GM21528 (cell line): Measurements from ENCODE around the gene EXPH5.
A peak's percentile ranks its signal among the peaks of the same experiment; 100 is the strongest.

ENCODE experiments used
- ATAC-seq: cut with Tn5 transposase; IDR thresholded peaks from one replicate; pipeline ENCODE4 v1.9.1; 2021; ENCODE audit warnings: mild to moderate bottlenecking, moderate library complexity; ENCODE audit not compliant: unreplicated experiment, low FRiP score

The EXPH5 gene

DNA sequence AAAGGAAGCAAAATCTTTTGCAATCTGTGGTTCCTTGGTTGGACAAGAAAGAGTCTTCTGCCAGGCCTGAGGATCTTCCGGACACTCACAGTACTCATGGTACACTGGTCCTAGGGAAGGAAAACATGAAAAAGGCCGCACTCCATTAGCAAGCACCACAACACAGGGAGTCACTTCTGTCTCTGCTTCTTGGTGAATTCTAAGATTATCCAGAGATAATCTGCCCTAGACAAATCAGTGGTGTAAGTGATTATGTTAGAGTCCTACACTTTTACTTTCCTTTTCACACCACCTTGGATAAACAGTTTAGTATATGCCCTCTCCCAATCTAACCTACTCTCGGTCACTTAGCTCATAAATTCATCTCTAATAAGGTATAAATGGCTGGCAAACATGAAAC lies 107.2 kb downstream of the EXPH5 start:
- ATAC-seq = no peak

DNA sequence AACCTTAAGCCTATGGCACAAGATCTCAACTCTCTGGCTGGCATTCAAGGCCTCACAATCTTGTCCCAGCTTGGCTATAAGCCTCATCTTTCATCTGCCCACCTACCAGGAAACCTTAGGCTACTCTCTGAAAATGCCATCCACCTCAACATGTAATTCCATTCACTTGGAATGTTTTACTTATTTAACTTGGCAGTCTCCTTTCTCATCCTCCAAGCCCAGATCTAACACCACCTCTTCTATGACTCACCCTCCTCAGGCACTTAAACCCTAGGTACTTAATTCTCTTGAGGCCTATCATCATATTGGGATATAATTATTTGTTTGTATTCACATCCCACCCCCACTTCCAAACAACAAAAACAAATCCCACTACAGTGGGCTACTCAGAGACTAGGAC lies 110.4 kb downstream of the EXPH5 start:
- no peak for ATAC-seq

DNA sequence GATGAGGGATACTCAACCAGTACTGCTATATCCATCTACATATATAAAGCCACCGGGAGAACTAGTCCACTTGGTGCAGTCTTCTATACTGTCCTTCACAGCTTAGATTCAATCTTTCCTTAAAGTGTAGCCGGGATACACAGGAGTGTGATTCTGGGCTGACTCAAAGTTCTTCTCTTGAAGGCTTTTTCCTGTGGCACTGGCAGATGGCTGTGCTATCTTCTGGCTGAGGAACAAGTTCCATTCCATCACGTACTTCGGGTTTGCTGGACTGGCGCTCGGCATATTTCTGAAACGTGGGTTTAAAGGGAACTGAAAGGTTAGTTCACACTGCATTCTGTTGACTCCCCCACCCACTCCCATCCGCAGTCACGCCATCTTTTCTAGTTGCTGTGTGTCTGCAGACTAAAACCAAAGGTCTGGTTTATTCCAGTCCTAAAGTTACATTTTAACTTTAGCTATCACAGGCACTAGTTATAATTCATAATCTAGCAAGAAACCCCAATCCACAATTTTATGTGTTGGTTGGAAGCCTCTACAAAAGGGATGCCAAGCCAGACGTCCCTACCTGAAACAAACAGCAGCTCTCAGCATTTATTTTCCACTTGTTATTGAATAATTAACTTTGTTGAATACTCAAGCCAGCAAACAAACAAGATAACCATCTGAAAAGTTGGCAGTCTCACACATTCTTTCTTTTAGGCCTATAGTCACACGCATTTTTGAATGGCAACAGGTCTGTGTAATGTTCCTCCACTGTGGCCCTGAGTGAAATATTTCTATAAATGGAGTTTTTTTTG lies 118.7 kb downstream of the EXPH5 start:
- ATAC-seq = no peak

DNA sequence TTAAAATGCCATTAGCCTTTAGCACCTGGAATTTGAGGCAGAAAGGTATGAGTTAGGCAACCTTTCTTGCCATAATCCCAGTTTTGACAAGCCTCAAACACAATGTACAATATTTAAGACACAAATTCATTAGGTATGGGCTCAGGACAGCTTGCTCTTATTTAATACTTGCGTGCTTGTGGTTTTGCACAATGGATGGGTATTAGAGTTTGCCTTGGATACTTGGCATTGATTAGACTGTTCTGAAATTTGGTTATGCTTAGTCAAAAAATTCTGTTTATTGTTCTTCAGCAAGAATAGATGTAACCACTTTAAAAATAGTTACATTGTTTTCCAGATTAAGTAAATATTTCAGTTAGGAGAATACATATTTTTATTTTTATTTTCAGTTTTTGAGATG lies 120.9 kb downstream of the EXPH5 start:
- ATAC-seq = no peak

DNA sequence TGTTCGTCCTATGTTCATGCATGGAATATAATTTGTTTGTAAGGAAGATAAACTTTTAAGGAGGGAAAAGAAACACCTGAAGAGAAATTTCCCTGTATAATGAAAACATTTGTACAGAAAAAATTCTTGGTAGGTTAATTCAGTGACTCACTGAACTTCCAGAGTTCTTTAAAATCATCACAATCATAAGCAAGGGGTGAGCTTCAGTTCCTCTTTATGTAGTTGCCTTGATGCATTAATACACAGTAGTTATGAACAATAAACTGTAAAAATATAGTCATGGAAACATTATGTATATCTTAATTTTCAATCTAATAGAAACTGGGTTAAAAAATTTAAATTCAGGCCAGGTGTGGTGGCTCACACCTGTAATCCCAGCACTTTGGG lies 125.1 kb downstream of the EXPH5 start:
- no peak for ATAC-seq

DNA sequence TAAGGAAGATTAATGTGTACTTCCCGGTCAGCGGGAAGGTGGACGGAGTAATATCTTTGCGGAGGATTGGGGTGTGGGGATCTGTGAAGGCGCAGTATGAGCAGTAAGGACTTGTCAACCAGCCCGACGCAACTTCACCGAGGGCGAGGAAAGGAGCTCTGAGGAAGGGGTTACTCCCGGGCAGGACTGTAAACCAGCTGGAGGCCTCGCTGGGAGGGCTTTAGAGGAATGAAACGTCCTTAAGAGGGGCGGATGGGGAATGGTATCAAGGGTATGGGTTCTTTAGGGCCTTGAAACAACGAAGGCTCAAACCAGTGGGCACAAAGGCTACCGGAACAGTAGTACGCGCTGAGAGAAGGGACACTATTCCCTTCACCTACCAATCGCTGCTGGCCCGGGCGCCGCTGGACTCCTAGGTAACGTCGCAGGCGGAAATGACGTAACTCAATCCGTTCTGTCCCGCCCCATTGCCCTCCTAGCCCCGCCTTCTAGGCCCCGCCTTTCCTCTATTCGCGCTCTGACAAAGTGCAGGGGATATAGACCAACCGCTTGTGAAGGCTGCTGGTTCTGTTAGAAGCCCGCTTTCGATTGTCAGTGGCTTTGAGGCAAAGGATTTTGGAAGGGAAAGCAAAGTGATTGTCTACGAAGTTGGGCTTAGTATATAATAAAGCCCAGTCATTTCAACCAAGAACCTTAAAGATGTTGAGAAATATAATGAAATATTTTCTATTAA lies 126.3 kb downstream of the EXPH5 start, which contains the start of gene C11orf65:
C11orf65 (minus strand) TSS at position 439 of the 733 bp plus-strand sequence. CDS start 5,970 bp downstream, outside the sequence.
- ATAC-seq = peak; percentile 99

DNA sequence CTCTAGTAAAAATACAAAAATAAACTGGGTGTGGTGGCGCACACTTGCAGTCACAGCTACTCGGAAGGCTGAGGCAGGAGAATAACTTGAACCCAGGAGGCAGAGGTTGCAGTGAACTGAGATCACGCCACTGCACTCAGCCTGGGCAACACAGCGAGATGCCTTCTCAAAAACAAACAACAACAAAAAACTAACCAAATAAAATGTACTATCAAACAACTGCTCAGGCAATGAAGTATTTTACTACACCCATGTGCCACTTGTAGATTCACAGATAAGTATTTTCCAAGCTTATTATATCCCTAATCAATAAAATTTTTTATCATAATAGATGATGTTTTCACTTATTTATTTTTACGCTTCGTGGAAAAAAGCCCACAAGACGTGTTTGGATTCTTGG lies 127.2 kb downstream of the EXPH5 start:
- no peak for ATAC-seq
